Stimulated activated CD4-positive, alpha-beta T cell treated with anti-CD3 and anti-CD28 coated beads, Interleukin-4, amount 100 ng/mL, for 24 hours (primary cell): Measurements from ENCODE around the gene NAA10.

Experiments
- DNase-seq: peaks from one replicate; pipeline ENCODE4 v3.0.0-alpha.2; 2020

NAA10 gene

GRCh38 chrX:153883163-153883843 lies 51.5 kb downstream of the NAA10 start:
- DNase-seq: no peak

- DNase-seq: no peak
Measured at GRCh38 chrX:153882557-153882956, 52.3 kb downstream of the NAA10 start.

- no peak for DNase-seq
Measured at GRCh38 chrX:153882086-153882498, 52.7 kb downstream of the NAA10 start.

- no peak for DNase-seq
Measured at GRCh38 chrX:153881281-153881680, 53.6 kb downstream of the NAA10 start.

- DNase-seq: no peak
Measured at GRCh38 chrX:153880440-153880815, 54.4 kb downstream of the NAA10 start.

GRCh38 chrX:153879741-153880439 lies 54.9 kb downstream of the NAA10 start:
- DNase-seq: no peak
